HG02981 (cell line): ENCODE results near the gene METRNL.

ENCODE experiments used
- ATAC-seq: cut with Tn5 transposase; IDR thresholded peaks from one replicate; pipeline ENCODE4 v1.9.1; 2021; ENCODE audit warnings: mild to moderate bottlenecking, moderate library complexity; ENCODE audit not compliant: unreplicated experiment

The METRNL gene

DNA sequence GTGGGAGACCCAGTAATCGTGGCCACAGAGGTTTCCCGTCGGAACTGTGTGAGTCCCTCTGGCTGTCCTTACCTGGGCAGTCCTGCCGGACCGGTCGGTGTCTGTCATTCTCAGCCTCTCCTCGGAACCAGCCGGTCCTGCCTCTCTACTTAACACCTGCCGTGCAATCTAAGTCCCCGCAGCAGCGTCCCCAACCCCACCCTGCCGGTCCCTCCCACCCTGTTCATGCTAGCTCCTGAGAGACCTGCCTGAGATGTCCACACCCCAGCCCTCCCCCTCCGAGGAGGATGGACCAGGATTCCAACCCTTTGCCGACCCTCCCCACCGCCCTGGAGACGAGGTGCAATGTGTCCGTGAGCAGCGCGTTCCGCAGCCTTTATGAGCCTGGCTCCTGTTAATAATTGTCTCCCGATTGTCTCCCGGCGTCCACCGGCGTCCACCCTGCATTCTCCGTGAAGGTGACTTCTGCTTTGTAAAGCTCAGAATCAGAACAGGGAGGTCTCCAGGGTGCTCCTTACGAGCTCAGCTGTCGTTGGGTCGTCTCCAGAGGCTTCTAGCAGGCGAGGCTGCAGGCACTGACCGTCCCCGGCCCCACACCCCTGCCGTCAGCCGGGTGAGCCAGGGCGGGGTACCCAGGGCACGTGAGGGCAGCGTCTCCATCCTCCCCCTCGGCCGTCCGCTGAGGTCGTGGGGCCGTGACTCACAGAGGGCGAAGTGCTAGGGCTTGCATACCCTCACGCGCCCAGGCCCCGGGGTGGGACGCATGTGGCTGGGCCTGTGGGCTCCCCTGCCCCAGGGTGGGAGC, 10.1 kb downstream of the METRNL start:
- no peak for ATAC-seq

DNA sequence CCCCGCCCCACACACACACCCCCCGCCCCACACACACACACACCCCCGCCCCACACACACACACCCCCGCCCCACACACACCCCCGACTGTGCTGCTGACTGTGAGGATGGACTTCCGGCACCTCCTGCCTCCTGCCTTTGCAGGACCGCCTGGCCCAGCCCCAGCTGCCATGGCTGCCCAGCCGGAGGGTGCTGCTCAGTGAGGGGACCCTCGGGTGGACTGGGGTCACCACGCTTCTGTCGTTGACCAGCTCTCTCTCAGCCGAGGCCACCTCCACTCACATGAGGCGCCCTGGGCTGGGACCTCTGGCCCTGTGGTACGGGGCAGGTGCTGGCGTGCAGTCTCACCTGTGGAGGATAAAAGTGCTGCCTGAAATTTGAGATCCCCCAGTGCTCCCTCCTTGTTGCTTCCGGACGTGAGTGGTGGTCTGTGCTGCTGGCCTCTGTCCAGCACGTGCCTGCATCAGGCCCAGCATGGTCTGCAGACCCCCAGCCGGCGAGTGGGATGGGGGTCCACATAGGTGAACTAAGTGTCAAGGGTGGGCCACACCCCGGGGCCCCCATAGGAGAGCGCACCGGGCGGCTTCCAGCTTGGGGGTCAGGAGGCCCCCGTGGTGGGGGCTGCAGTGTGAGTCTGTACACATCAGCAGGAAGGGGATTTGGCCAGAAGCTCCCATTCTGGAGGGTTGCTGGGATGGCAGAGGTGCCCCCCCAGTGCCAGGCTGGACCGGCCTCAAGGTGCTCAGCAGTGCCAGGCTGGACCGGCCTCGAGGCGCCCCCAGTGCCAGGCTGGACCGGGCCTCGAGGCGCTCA, 11.2 kb downstream of the METRNL start:
- no peak for ATAC-seq

DNA sequence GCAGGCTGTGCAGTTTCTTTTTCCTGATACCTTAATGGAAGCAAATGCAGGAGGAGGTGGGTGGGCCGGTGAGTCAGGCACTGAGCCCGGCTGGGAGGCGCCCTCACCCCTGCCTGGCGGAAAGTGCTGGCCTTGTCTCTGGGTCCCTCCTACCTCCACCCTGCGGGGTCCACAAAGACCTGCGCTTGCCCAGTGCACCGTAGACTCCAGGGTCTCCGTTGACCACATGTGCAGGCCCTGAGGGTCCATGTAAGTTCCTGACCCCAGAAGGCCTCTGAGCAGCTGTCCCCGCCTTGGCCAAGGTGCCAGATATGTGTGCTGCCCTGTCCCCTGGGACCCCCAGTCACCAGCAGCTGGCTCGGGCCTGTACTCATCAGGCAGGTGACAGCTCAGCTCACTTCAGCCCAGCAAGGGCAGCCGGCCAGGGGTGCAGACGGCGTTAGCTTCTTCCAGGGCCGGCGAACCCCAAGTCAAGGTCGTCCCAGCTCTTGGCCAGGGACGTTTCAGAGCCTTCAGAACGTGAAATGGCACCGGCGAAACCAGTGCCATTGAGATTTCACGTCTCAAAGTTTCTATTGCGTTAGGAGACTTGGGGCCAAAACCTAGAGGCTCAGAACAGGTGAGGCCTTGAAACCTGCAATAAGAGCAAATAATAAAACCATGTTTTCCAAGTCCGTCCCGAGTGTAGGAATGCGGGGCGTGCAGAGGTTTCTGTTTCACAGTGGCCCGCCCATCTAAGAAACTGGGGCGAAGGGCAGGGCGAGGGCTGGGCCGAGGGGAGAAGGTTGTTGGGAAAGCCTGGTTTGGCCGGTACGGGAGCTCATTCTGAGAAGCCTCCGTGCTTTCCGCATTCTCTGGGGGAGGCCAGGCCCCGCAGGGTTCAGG, 12.1 kb downstream of the METRNL start:
- no peak for ATAC-seq

DNA sequence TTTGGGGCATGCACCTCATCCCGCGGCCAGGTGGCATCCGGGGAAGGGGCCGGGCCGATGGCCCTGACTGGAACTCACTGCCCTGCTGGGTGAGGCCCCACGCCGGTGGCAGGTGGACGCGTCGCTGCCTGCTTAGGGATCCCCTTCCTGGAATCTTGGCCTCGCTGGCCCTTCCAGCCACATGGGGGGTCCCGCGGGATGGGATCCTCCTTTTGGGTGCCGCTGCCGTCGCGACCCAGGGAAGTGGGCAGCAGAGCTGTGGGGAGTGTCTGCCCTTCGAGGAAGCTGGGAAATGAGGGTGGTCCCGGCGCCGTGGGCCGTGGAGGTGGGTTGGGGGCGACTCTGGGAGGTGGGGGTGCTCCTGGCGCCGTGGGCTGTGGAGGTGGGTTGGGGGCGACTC, 12.8 kb downstream of the METRNL start:
- no peak for ATAC-seq

DNA sequence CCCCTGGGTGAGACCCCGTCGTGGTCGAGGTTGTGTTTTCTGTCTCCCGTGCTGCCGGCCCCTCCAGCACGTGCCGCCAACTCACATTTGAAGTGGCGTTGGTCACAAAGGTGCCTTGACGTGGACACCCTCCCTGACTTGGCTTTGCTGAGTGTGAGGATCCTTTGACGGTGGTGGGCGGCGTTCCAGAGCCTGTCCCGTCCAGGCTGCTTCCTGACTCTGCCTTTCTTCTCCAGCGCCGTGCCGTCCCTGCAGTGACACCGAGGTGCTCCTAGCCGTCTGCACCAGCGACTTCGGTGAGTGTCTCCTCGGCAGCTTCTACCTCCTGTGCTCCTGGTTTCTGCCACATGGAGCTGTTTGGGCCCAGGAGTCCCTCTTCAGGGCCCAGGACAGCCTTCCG, 13.5 kb downstream of the METRNL start:
- no peak for ATAC-seq

DNA sequence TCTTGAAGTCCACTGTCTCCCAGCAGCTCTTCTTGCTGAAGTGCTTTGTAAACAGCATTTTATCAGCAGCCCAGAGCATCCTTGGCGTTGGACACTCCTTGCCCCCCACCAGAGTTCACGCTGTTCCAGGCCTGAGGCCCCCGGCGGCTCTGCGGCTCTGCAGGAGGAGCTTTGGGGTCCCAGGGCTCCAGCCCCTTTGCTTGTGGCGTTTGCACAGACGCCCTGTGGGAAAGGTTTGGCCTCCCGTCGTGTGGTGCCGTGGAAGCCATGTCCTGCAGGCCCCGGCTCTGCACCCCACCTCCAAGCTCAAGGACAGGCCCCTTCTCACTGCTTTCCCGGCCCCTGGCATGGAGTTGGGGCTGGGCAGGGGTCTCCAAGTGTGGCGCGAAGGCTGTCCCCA, 14.1 kb downstream of the METRNL start:
- no peak for ATAC-seq

DNA sequence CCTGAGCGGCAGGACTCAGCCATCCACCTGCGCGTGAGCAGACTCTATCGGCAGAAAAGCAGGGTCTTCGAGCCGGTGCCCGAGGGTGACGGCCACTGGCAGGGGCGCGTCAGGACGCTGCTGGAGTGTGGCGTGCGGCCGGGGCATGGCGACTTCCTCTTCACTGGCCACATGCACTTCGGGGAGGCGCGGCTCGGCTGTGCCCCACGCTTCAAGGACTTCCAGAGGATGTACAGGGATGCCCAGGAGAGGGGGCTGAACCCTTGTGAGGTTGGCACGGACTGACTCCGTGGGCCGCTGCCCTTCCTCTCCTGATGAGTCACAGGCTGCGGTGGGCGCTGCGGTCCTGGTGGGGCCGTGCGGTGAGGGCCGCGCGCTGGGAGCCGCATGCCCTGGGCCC, 14.9 kb downstream of the METRNL start:
- ATAC-seq: no peak

DNA sequence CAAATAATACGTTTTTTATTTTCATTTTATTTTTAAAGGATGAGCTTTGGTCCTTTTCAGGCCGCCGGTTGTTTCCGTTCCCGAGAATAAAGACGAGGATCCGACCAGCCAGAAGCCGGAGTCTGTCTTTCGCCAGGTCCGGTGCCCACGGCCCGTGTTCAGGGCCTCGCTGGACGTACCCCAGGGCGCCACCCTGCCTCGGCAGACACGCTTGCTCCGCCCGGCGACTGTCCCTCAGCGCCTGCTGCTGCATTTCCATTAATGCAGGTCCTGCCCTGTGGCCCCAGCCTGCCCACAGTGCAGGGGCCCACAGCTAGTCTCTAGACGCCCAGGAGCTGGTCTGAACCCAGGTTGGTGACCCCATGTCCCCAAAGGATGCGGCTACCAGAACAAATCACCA, 15.6 kb downstream of the METRNL start:
- no peak for ATAC-seq

DNA sequence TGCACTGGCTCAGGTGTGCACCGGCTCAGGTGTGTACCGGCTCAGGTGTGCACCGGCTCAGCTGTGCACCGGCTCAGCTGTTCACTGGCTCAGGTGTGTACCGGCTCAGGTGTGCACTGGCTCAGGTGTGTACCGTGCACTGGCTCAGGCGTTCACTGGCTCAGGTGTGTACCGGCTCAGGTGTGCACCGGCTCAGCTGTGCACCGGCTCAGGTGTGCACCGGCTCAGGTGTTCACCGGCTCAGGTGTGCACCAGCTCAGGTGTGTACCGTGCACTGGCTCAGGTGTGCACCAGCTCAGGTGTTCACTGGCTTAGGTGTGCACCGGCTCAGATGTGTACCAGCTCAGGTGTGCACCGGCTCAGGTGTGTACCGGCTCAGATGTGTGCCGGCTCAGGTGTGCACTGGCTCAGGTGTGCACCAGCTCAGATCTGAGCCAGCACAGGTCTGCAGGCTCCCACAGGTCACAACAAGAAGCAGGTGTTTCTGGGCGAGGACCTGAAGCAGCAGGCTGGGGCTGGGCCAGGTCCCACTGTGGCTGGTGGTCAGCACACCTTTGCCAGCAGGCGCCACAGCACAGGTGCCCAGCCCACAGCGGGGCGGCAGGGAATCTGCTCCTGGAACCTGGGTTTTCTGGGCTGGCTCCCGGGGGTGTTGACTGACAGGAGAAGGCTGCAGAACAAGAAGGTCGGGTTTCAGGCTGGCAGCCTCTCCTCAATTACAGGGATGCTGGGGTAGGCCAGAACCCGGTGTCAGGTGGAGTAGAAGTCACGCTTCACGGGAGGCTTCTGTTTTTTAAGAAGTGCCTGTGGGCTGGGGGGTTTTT, 17.2 kb downstream of the METRNL start:
- no peak for ATAC-seq

DNA sequence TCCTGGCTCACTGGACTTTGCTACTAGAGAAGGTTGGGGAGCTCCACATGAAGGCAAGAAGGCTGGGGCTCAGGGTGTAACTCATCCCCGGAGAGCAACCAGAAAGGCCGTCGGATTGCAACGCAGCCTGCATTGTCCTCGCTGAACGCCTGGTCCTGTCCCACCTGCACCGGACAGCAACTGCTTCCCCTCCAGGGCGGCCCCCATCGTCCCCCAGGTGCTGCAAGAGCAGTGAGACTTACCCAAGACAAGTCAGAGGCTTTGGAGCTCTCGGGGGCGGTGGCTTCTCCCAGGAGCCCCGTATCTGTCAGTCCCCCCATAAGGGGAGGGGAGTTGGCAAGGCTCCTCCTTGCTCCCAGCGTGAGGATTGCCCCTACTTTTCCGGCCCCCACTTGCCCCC, 18.4 kb downstream of the METRNL start:
- ATAC-seq: no peak

DNA sequence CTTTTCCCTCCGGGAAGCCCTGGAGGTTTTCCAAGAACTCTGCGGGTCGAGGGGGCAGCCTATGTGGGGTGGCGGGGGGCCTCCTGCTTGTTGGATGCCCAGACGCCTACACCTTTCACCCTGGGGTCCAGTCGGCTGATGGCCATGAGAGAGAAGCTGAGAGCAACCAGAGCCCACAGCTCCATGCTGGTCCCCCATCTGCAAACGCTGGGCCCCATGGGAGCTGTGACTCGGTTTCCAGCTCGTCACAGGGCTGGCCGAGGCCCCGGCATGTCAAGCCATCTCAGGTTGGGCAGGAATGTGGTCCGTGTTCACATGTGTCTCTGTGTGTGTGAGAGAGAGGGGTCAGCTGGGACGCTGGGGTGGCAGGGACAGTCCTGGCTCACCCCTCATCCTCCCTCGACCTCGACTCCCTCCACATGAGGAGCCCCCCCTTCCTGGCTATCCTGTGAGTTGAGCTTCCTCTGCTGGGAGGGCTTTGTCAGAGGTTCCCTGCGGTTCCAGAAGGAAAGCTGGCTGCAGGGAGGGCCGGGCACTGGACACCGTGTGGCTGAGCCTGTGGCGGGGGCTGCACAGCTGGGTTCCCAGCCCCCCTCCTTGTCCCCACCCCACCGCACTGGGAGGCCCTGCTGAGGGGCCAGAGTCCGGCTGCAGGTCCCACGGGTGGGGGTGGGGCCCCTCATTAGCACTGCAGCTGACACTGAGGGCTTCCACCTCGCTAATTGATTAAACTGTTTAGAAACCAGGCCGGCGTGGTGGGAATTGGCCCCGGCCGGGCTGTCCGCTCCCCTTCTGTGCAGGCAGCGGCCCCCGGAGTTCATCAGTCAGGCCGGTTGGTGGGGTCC, 19.1 kb downstream of the METRNL start:
- no peak for ATAC-seq

DNA sequence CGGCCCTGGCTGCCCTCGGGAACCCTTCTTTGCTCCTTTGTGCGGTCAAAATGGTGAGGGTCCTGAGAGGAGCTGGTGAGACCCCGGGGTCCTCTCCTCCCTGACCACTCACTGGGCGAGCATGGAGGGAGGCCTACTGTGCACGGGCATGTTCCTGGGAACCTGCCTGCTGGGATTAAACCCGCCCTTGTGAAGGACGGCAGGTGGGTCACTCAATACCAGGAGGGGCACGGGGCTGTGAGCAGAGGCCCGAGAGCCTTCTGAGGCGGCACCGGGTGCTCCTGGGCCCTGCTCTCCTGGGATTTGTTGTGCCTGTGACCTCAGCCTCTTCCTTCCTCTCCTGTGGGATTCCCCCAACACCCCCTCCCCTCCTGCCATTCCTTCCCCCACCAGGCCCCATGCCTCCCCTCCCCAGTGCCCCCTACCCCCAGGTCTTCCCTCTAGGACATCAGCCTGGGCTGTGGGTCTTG, 19.7 kb downstream of the METRNL start:
- ATAC-seq: no peak

DNA sequence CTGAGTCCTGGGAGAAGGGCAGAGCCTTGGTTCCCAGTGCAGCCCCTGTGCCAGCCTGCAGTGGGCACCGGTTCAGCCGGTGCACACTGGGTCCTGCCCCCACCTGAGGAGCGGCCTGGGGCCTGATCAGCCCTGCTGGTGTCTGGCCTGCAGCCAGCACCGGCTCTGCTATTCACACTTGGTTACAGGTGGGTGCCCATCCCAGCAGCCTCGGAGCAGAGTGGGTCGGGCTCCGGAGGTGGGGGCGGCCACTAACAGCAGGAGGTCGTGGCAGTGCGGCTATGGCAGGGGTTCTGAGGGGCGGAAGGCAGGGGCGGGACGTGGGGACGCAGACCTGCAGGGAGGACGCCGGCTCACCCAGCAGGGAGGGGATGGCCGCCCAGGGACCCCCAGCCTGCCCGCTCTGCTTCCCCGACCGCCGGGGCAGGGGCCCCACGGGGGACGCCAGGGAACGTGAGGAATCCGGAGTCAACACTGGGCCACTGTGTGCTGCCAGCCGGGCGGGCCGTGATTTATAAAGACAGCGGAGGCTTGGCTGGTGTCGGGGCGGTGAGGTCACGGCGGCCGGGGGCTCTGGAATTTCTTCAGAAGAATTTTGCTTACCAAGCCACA, 20.3 kb downstream of the METRNL start:
- ATAC-seq: no peak

DNA sequence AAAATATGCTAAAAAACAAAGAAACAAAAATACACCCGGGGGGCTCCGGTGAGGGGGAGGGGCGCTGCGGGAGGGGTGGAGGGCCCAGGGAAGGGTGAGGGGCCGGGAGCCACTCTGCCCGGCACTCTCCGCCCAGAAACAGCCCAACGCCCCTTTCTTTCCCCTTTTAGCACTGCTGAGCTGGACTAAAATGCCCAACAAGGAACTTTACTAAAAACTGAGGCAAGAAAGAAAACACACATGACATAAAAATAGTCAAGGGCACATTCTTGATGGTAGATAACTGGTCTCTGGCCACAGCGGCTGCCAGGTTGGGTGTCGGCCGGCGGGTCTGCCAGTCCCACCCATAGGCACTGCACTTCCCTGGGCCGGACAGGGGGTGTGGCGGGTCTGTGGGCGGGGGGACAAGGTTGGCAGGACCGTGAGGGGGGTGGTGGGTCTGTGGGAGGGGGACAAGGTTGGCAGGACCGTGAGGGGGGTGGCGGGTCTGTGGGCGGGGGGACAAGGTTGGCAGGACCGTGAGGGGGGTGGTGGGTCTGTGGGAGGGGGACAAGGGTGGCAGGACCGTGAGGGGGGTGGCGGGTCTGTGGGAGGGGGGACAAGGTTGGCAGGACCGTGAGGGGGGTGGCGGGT, 20.9 kb downstream of the METRNL start:
- no peak for ATAC-seq

DNA sequence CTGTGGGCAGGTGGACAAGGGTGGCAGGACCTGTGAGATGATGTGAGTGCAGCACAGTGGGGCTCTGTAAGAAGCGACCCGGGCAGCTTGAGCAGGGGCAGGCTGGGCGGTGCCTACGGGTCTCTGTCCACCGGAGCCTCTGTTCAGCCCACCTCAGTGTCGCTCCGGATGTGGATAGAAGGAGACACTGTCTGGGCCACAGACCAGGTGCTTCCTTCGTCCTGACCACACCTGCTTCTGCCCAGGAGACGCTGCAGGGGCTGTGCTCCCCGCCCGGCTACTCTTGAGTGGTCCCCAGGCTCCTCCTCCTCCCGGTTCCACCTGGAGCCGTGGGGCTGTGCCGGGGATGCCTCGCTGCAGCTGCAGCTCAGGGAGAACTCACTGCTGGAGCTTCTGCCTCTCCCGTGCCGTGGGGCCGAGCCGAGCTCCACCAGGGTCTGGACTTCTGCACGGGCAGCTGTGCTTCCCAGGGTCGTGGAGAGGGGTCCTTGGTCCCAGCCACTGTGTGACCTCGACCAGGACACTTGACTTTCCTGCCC, 21.5 kb downstream of the METRNL start:
- ATAC-seq: no peak

DNA sequence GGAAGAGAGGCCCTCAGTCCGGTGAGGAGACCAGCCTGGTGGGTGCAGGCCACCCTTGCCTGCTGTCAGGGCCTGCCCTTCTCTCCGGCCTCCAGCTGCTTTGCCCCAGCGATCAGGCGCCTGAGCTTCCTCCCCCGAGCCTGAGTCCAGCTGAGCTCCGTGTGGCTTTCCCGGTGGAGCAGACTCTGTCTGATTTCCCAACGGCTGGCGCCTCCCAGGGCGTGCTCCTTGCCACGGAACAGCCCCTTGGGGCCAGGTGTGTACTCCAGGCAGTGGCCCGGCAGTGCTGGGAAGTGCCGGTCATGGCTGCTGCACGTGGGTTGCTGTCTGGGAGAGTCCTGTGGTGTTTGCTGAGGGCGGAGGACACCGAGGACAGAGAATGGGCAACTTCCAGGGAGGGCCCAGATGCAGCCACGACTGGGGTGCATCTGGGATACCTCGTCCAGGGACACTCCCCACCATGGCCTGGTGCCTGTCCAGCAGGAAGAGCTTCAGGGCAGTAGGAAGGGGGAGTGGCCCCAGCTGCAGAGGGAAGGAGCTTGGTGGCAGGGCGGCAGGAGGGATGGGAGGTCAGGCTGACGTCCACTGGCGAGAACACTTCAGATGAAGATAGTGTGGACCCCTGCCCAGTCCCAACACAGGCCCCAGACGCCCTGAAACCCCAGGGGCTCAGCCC, 22.5 kb downstream of the METRNL start:
- no peak for ATAC-seq

DNA sequence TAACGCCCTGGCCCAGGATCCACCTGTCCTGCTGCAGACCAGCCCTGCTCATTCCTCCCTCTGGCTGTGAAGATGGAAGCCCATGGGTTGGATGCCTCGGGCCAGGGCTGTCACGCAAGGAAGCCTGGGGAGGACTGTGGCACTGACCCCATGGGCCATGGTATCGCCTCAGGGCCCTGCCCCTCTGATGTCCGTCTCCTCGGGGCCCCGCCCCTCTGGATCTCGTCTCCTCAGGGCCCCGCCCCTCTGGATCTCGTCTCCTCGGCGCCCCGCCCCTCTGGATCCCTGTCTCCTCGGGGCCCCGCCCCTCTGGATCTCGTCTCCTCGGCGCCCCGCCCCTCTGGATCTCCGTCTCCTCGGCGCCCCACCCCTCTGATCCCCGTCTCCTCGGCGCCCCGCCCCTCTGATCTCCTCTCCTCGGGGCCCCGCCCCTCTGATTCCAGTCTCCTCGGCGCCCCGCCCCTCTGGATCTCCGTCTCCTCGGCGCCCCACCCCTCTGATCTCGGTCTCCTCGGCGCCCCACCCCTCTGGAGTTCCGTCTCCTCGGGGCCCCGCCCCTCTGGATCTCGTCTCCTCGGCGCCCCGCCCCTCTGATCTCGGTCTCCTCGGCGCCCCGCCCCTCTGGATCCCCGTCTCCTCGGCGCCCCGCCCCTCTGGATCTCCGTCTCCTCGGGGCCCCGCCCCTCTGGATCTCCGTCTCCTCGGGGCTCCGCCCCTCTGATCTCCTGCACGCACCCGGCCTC, 24.0 kb downstream of the METRNL start:
- ATAC-seq: no peak
